GM12878 (cell line): ENCODE results near the gene PRDX1.

Experiments used
- CTCF ChIP-seq, 3 experiments: IDR thresholded peaks in 2 of 3; conservative IDR thresholded peaks in 1 of 3; 2 replicates each; pipeline ENCODE4 v1.5.1; 2011; ENCODE audit warnings: low read depth in 3 of 3, low read length in 3 of 3, mild to moderate bottlenecking in 3 of 3, control low read depth in 2 of 3, moderate library complexity in 2 of 3, inconsistent platforms in 1 of 3, mixed read lengths in 1 of 3; ENCODE audit not compliant: control insufficient read depth in 2 of 3, insufficient read depth in 1 of 3; ENCODE audit errors: extremely low read depth in 1 of 3
- SIN3A ChIP-seq: IDR thresholded peaks from 2 replicates; pipeline ENCODE4 v1.6.1; 2012; ENCODE audit warnings: low read depth, low read length, improper control_type of control experiment

DNA sequence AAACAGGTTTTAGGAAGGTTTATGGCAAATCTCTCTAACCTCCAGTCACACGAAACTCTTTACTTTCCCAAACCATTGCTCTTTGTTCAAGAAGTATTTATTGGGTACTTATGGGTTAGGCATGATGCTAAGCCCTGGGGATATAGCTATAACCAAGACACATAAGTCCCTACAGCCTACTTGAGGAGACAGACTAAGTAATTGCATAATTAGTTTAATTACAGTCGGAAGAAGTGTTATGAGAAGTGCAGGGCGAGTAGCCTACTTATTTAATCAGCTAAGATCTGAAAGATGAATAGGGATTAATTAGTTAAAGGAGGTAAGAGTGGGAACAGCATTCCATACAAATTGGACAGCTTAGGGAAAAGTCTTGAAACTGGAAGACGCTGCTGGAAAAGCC is 48.9 kb upstream of the PRDX1 start:
- TF ChIP-seq SIN3A, result no peak
- no peak for TF ChIP-seq CTCF (IDR thresholded peaks at IDR 0.05 in 2 of 3, conservative IDR thresholded peaks at IDR 0.05 in 1 of 3; ENCODE audit: control insufficient read depth in 2 of 3, extremely low read depth in 1 of 3, insufficient read depth in 1 of 3, low read depth in 3 of 3, low read length in 3 of 3)
